K562 (cell line): ENCODE measurements around the gene ZMYM1. TPM values are rescaled to one million over a fixed set of nuclear protein-coding genes. Genes with fewer than 3 reads are reported as not detected.

Source experiments
- ATAC-seq: fragments of 200-7000 bp; cut with Tn5 transposase; 3 replicates; pipeline ENCODE4 v1.9.1; 2020; ENCODE audit warnings: moderate library complexity
- BruUV-seq: library from RNA; stranded (reverse); fragments of 400-500 nt; replicated peaks from 2 replicates; lab custom pipeline; 2021; lab: Mats Ljungman, UMichigan
- CTCF ChIA-PET: fragments of 300-600 bp; formaldehyde crosslinking; extraction: SDS; loops from one replicate; lab custom pipeline; 2021; ENCODE audit warnings: low intra/inter-chr PET ratio; lab: Yijun Ruan, JAX
- POLR2A ChIA-PET: fragments of 300-600, 350-650 bp; sonication (Branson Sonifier 250); formaldehyde crosslinking; extraction: SDS; loops from one replicate; lab custom pipeline; 2021; ENCODE audit warnings: antibody characterized with exemption, inconsistent platforms; lab: Yijun Ruan, JAX
- DNase-seq, 4 experiments: peaks; one replicate each; pipeline versions ENCODE4 v3.0.0 to v3.0.0-alpha.2; 2011 to 2018; ENCODE audit warnings: low spot score in 3 of 4, mixed read lengths in 3 of 4; ENCODE audit errors: extremely low read depth in 1 of 4
- FAIRE-seq: peaks from 2 replicates; lab custom pipeline; 2011; peaks lifted over from hg19 to GRCh38; lab: Jason Lieb, UNC
- H2AFZ ChIP-seq: 2 replicates; pipeline ENCODE4 v1.6.0; 2011; ENCODE audit warnings: low read depth, low read length, control low read depth, inconsistent platforms
- H3K27ac ChIP-seq: fragments of 200-600 bp; 3 replicates; pipeline ENCODE4 v1.8.0; 2011; ENCODE audit warnings: low read depth, mild to moderate bottlenecking, control low read depth, inconsistent platforms, low read length, moderate library complexity, mixed read lengths; ENCODE audit errors: extremely low read depth
- H3K27me3 ChIP-seq, 2 experiments: fragments of 300-600 bp in 1 of 2; 2 replicates in 1 of 2; 3 replicates in 1 of 2; pipeline versions ENCODE4 v1.6.0 to v1.8.0; 2011; ENCODE audit warnings: inconsistent platforms in 2 of 2, low read length in 2 of 2, mild to moderate bottlenecking in 1 of 2, mixed read lengths in 1 of 2, moderate library complexity in 1 of 2; ENCODE audit not compliant: control insufficient read depth in 2 of 2, insufficient read depth in 2 of 2
- H3K36me3 ChIP-seq: fragments of 300-600 bp; 3 replicates; pipeline ENCODE4 v1.8.0; 2011; ENCODE audit warnings: mild to moderate bottlenecking, low read length, inconsistent platforms; ENCODE audit not compliant: control insufficient read depth, insufficient read depth
- H3K4me1 ChIP-seq, 2 experiments: fragments of 200-600 bp in 1 of 2; replicated peaks in 1 of 2; 2 replicates in 1 of 2; 3 replicates in 1 of 2; pipeline versions ENCODE4 v1.5.1 to v1.8.0; 2011; ENCODE audit warnings: inconsistent platforms in 2 of 2, low read length in 2 of 2, mild to moderate bottlenecking in 1 of 2, mixed read lengths in 1 of 2, moderate library complexity in 1 of 2; ENCODE audit not compliant: control insufficient read depth in 2 of 2, insufficient read depth in 2 of 2
- H3K4me2 ChIP-seq: 2 replicates; pipeline ENCODE4 v1.6.1; 2011; ENCODE audit warnings: low read length, control low read depth, inconsistent platforms, mixed read lengths; ENCODE audit not compliant: insufficient read depth
- H3K4me3 ChIP-seq: fragments of 200-600 bp; sonication (generic), shearing (Covaris generic); 2 replicates; pipeline ENCODE4 v1.5.1; 2016; ENCODE audit warnings: control low read depth, inconsistent platforms
- H3K79me2 ChIP-seq: fragments of 200-600 bp; 3 replicates; pipeline ENCODE4 v1.8.0; 2011; ENCODE audit warnings: low read length, inconsistent platforms; ENCODE audit not compliant: control insufficient read depth, insufficient read depth
- H3K9ac ChIP-seq, 2 experiments: 2 replicates each; pipeline versions ENCODE4 v1.6.0 to v1.6.1; 2011; ENCODE audit warnings: low read depth in 2 of 2, low read length in 2 of 2, control low read depth in 1 of 2, inconsistent platforms in 1 of 2, mild to moderate bottlenecking in 1 of 2, mixed read lengths in 1 of 2; ENCODE audit not compliant: insufficient read depth in 1 of 2
- H3K9me1 ChIP-seq: one replicate; pipeline ENCODE4 v1.6.0; 2011; ENCODE audit warnings: inconsistent platforms, mild to moderate bottlenecking, low read length, moderate library complexity; ENCODE audit not compliant: control insufficient read depth, insufficient read depth
- H3K9me3 ChIP-seq: replicated peaks from 2 replicates; pipeline ENCODE4 v1.5.1; 2011; ENCODE audit warnings: low read depth, low read length, inconsistent platforms; ENCODE audit not compliant: control insufficient read depth, insufficient read depth
- H4K20me1 ChIP-seq: replicated peaks from 2 replicates; pipeline ENCODE4 v1.6.1; 2011; ENCODE audit warnings: low read length, inconsistent platforms, mixed read lengths; ENCODE audit not compliant: control insufficient read depth, insufficient read depth
- MED1 ChIP-seq: sonication (generic); formaldehyde crosslinking; IDR thresholded peaks from 2 replicates; pipeline ENCODE4 v1.8.1; 2023; ENCODE audit warnings: missing genetic modification reagents, borderline replicate concordance
- WGBS: fragments of 100-300 bp; shearing (Covaris generic); methylation state at CpG from one replicate; pipeline ENCODE4 v1.1.6; 2016; ENCODE audit warnings: low coverage, mixed read lengths; ENCODE audit not compliant: insufficient coverage; ENCODE audit errors: missing lambda C conversion rate; 5-methylcytosine and 5-hydroxymethylcytosine counted together
- in situ Hi-C: fragments of 300-500 bp; cut with MboI; formaldehyde crosslinking; loops from 4 replicates; pipeline ENCODE4 v1.15.0; 2018; ENCODE audit warnings: inconsistent platforms, mixed read lengths
- intact Hi-C: fragments of 100-400 bp; cut with micrococcal nuclease; formaldehyde crosslinking; loops from 2 replicates; pipeline ENCODE4 v1.14.2; 2022
- polyA plus RNA-seq, 8 experiments: library from polyadenylated mRNA; depleted of rRNA in 4 of 8; stranded (reverse) in 5 of 8; unstranded in 3 of 8; fragments of >200 nt; fragmentation: Nextera tagmentation in 2 of 8; fragmentation: Illumina TruSeq in 1 of 8; extraction: Ambion mirVana in 2 of 8; extraction: Trizol in 1 of 8; gene quantifications; 2 replicates each; pipeline versions ENCODE4 v1.2.1 to v1.2.3, GENCODE V29; 2011 to 2014; ENCODE audit warnings: inconsistent platforms in 1 of 8, missing spikeins in 1 of 8
- total RNA-seq, 7 experiments: library from RNA; depleted of rRNA in 6 of 7; stranded (reverse); fragments of >200 nt in 6 of 7; fragmentation: Illumina TruSeq in 2 of 7; extraction: Trizol in 2 of 7; gene quantifications; 2 replicates each; pipeline versions ENCODE4 v1.2.1 to v1.2.3, GENCODE V29; 2011 to 2021; ENCODE audit warnings: low replicate concordance in 1 of 7
- TF ChIP-seq, protein P1 (sequence below): fragments of 450-650 bp; formaldehyde crosslinking; IDR thresholded peaks from 2 replicates; pipeline ENCODE4 v1.4.0; 2020; ENCODE audit warnings: mild to moderate bottlenecking, mixed read lengths

ZMYM1 gene
- total and polyA plus RNA-seq, 9 of the 15 experiments (the other 6 are each of a cell fraction or from before 2014, with no cell fraction given): 7.5 to 25.4 (median 15.8) TPM

DNA sequence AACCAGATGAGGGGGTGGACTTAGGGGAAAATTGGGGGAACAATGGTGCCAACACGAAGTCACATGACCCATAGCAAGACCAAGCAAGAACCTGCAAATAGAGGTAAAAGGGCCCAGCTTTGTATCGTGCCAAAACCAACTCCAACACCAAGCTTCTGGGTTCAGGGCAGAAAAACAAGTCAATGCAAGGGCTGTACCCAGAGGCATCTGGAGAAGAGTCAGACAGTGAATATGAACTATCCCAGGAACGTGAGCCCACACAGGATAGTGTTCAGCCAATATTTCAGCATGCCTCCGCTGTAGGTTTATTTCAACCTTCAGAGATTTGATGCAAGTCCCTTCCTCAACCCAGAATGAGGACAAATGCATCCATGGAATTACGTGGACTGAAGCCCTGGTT lies 32.5 kb upstream of the ZMYM1 start:
- intact Hi-C loops: no loop called here
- ATAC-seq (peak; percentile 24; the same call in 2 of the 3 replicates), DNase-seq (no peak), FAIRE-seq (no peak)
- H3K9me1 ChIP-seq: no peaks in the 10 kb centered on the region
- H3K27ac ChIP-seq: no peak overlapping the region
- ChIA-PET POLR2A (interaction anchor here (0.6 to 1.2 kb wide), 3 partner anchors 15 to 133 kb away, joined by 3 to 4 read pairs (median 3); partner anchors contain the start of gene ZMYM6), CTCF (no interaction called here)
- H3K36me3 ChIP-seq: no peaks in the 10 kb centered on the region
- WGBS: 25% methylated on average over 5 of the region's 5 CpGs
- H3K27me3 ChIP-seq: peaks cover 0 to 9% of the 10 kb centered on the region in 2 experiments; a peak in 2 of 5 replicates
- in situ Hi-C loops: no loop called here
- H3K4me2 ChIP-seq: no peak overlapping the region
- H4K20me1 ChIP-seq: no peaks in the 10 kb centered on the region
- no peaks in the 10 kb centered on the region for H3K79me2 ChIP-seq
- no peak overlapping the region for H3K4me3 ChIP-seq
- no peak overlapping the region for H3K9ac ChIP-seq
- TF ChIP-seq, protein P1, sequence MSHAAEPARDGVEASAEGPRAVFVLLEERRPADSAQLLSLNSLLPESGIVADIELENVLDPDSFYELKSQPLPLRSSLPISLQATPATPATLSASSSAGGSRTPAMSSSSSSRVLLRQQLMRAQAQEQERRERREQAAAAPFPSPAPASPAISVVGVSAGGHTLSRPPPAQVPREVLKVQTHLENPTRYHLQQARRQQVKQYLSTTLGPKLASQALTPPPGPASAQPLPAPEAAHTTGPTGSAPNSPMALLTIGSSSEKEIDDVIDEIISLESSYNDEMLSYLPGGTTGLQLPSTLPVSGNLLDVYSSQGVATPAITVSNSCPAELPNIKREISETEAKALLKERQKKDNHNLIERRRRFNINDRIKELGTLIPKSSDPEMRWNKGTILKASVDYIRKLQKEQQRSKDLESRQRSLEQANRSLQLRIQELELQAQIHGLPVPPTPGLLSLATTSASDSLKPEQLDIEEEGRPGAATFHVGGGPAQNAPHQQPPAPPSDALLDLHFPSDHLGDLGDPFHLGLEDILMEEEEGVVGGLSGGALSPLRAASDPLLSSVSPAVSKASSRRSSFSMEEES (CRISPR knock-in tag): peak; percentile 79
- TF ChIP-seq MED1 (CRISPR knock-in tag): no peak
- no peaks in the 10 kb centered on the region; a peak in 1 of 5 replicates for H3K4me1 ChIP-seq
- BruUV-seq: no TSS peak
- H3K9me3 ChIP-seq: no peaks in the 10 kb centered on the region
- no peak overlapping the region for H2AFZ ChIP-seq
